D721Med (cell line): ENCODE results near the gene UBE4B.
"Not testable (repeated sequence)": the region's sequence is repeated elsewhere in the genome, so short reads cannot be mapped to it uniquely, and the experiment has no call there.

Source experiments
- DNase-seq: peaks from one replicate; pipeline ENCODE4 v3.0.0; 2011; ENCODE audit warnings: low spot score; ENCODE audit not compliant: insufficient read length
- FAIRE-seq: peaks from 2 replicates; lab custom pipeline; 2011; peaks lifted over from hg19 to GRCh38; lab: Jason Lieb, UNC
- TF ChIP-seq, protein P1 (sequence below): IDR thresholded peaks from 2 replicates; pipeline ENCODE4 v1.5.1; 2012; ENCODE audit warnings: mild to moderate bottlenecking, control low read depth; ENCODE audit not compliant: insufficient read depth; ENCODE audit errors: missing control alignments

UBE4B gene

DNA sequence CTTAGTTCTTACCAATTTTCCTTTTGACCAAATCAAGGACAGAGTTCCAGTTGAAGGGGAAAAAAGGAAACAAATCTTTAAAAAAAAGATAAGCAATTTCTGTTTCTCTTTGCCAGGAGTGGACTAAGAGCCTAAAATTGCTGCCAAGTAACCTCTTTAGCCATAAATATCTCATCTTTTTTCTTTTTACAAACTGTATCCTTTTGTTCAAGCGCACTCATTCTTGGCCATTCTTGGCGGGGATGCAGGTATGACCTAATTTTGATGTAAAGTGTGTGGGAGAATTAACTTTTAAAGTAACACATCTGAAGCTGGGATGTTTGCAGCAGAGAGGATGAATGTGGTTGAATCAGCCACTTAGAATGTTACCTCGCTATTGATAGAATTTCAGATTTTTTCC, 164.2 kb downstream of the UBE4B start:
- TF ChIP-seq, protein P1, sequence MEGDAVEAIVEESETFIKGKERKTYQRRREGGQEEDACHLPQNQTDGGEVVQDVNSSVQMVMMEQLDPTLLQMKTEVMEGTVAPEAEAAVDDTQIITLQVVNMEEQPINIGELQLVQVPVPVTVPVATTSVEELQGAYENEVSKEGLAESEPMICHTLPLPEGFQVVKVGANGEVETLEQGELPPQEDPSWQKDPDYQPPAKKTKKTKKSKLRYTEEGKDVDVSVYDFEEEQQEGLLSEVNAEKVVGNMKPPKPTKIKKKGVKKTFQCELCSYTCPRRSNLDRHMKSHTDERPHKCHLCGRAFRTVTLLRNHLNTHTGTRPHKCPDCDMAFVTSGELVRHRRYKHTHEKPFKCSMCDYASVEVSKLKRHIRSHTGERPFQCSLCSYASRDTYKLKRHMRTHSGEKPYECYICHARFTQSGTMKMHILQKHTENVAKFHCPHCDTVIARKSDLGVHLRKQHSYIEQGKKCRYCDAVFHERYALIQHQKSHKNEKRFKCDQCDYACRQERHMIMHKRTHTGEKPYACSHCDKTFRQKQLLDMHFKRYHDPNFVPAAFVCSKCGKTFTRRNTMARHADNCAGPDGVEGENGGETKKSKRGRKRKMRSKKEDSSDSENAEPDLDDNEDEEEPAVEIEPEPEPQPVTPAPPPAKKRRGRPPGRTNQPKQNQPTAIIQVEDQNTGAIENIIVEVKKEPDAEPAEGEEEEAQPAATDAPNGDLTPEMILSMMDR, result no peak
- DNase-seq, result no peak
- no peak for FAIRE-seq

DNA sequence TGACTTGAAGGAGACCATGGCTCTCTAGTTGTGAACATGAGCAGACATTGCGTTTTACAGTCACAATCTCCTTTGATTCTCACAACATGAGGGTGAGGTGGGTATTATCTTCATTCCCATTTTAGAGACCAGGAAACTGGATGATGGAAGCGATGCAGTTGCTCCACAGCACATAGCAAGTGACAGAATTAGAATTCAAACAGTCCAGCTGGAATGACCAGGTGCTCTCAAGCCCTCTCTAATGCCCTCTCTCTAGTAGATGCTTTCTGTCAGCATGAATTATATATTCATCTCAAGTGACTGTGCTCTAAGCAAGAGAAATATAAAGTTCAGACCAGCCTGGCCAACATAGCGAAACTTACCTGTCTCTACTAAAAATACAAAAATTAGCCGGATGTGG, 167.9 kb downstream of the UBE4B start:
- DNase-seq (no peak), FAIRE-seq (no peak)
- TF ChIP-seq, protein P1, result no peak

DNA sequence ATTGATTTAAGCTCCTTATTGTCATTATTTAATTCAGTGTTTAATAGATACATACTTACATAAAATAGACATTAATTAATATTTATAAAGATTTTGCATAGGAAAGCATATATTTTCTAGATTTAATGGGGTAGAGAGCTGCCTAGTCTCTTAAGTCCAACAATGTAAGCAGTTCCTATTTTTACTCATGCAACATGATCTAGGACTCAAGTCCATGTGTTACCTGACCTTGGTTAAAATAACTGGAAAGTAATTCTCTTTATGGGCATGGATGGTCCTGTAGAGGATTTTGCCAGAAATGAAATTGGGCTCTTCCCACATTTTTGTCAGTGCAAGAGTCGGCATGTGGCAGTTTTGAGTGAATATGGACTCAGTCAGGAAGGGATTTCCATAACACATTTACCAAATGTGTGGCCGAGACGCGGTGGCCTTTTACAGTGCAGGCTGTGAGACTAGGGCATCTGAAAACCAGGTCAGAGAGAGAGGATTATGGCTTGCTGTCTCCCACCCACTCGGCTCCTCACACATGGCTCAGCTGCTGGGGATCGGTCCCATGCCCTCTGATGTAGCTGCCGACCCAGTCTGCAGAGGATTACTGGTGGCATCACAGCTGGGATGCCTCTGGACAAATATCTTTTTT, 171.4 kb downstream of the UBE4B start:
- TF ChIP-seq, protein P1, result no peak
- FAIRE-seq (no peak), DNase-seq (no peak)

DNA sequence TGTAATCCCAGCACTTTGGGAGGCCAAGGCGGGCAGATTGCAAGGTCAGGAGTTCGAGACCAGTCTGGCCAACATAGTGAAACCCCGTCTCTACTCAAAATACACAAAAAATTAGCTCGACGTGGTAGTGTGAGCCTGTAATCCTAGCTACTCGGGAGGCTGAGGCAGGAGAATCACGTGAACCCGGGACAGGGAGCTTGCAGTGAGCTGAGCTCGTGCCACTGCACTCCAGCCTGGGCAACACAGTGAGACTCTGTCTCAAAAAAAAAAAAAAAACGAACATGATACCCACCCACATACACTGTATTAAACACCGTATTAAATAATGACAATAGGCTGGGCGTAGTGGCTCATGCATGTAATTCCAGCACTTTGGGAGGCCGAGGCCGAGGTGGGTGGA, 172.4 kb downstream of the UBE4B start:
- not testable (repeated sequence) for FAIRE-seq, DNase-seq

DNA sequence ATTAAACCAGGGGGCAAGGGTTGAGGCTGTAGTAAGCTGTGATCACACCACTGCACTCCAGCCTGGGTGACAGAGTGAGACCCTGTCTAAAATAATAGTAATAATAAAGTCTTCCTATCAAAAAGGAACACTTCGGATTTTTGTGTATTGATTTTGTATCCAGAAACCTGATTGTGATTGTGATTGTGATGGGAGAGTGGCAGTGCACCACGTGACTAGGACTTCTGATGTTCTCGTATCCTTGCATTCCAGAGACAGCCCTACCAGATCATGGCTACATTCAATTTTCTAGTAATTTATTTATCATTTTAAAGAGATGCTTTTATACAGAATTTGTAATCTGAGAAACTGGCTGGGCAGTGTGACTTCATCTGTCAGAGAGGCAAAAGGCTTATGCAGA, 175.1 kb downstream of the UBE4B start:
- FAIRE-seq (no peak), DNase-seq (no peak)
- TF ChIP-seq, protein P1, result no peak

DNA sequence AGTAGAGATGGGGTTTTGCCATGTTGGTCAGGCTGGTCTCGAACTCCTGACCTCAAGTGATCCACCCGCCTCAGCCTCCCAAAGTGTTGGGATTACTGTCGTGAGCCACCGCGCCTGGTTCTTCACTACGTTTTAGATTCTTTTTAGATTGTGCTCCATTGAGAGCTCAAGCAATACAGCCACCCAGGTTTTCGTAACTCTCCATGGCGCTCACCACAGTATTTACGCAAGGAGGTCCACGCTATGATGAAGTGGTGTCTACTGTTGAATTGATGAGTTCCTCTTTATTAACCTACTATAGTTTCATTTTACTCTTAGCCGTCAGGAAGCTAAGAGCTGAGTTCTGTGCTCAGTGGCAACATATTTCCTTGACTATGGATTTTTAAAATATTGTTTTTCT, 175.8 kb downstream of the UBE4B start:
- FAIRE-seq, result no peak
- no peak for DNase-seq
- TF ChIP-seq, protein P1, result no peak

DNA sequence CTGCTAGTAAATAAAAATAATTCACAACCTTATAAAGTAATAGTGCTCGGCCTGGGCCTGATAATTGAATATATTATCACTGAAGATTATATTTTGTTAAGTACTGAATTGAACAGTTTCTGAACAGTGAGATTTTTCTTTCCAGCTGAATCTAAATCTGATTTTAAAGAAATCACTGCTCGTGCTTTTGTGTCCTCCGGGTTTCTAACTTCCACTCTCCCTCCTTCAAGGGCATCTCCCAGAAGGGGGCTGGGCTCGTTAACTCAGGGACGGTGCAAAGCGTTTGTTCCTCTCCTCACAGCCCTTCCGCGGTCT, 176.8 kb downstream of the UBE4B start:
- DNase-seq (no peak), FAIRE-seq (no peak)
- TF ChIP-seq, protein P1, result no peak
